H1 (cell line): ENCODE measurements around the gene THSD1. TPM values are rescaled to one million over a fixed set of nuclear protein-coding genes. Genes with fewer than 3 reads are reported as not detected.

Experiments used
- CTCF ChIA-PET: fragments of 300-600 bp; sonication (Branson Sonifier 250); formaldehyde crosslinking; loops from one replicate; lab custom pipeline; 2021; ENCODE audit not compliant: partially characterized antibody; lab: Charles Lee
- POLR2A ChIA-PET: fragments of 300-600 bp; sonication (Branson Sonifier 250); formaldehyde crosslinking; loops from one replicate; lab custom pipeline; 2021; ENCODE audit warnings: inconsistent platforms; ENCODE audit not compliant: partially characterized antibody; lab: Charles Lee
- DNase-seq, 2 experiments: peaks; one replicate each; pipeline versions ENCODE4 v3.0.0 to v3.0.0-alpha.2; 2010 to 2022; ENCODE audit warnings: low spot score in 2 of 2, low read depth in 1 of 2, mixed read lengths in 1 of 2
- FAIRE-seq: peaks from 2 replicates; lab custom pipeline; 2011; peaks lifted over from hg19 to GRCh38; lab: Jason Lieb, UNC
- H2AFZ ChIP-seq: 2 replicates; pipeline ENCODE4 v1.8.1; 2012; ENCODE audit warnings: low read length, inconsistent platforms
- H2AK5ac ChIP-seq: 2 replicates; pipeline ENCODE4 v1.6.1; 2013; ENCODE audit warnings: low read depth, low read length
- H2BK120ac ChIP-seq: replicated peaks from 2 replicates; pipeline ENCODE3; 2013; ENCODE audit warnings: low read depth, low read length, inconsistent platforms
- H2BK12ac ChIP-seq: 2 replicates; pipeline ENCODE4 v1.6.1; 2013; ENCODE audit warnings: low read depth, low read length
- H2BK15ac ChIP-seq: 2 replicates; pipeline ENCODE4 v1.6.1; 2013; ENCODE audit warnings: low read length
- H2BK20ac ChIP-seq: 2 replicates; pipeline ENCODE4 v1.6.1; 2013; ENCODE audit warnings: low read length
- H2BK5ac ChIP-seq: 2 replicates; pipeline ENCODE4 v1.6.1; 2013; ENCODE audit warnings: low read depth, low read length
- H3K14ac ChIP-seq: 2 replicates; pipeline ENCODE4 v1.6.1; 2013; ENCODE audit warnings: inconsistent platforms; ENCODE audit not compliant: insufficient read length
- H3K18ac ChIP-seq: 2 replicates; pipeline ENCODE4 v1.6.1; 2013; ENCODE audit warnings: low read length; ENCODE audit errors: extremely low read depth
- H3K23ac ChIP-seq: 2 replicates; pipeline ENCODE4 v1.6.1; 2013; ENCODE audit warnings: inconsistent platforms; ENCODE audit not compliant: insufficient read length
- H3K23me2 ChIP-seq: 2 replicates; pipeline ENCODE4 v1.6.1; 2013; ENCODE audit warnings: low read depth, low read length
- H3K27ac ChIP-seq: 2 replicates; pipeline ENCODE4 v1.6.1; 2011; ENCODE audit warnings: low read depth, low read length, inconsistent platforms
- H3K27me3 ChIP-seq, 4 experiments: replicated peaks in 1 of 4; 1 replicate in 1 of 4; 2 replicates in 3 of 4; pipeline versions ENCODE4 v1.6.1 to v1.8.1; 2011 to 2013; ENCODE audit warnings: low read length in 3 of 4, mild to moderate bottlenecking in 3 of 4, inconsistent platforms in 2 of 4, mixed read lengths in 2 of 4, moderate library complexity in 1 of 4; ENCODE audit not compliant: control insufficient read depth in 3 of 4, insufficient read depth in 3 of 4; ENCODE audit errors: extremely low read depth in 1 of 4
- H3K36me3 ChIP-seq, 4 experiments: 2 replicates each; pipeline versions ENCODE4 v1.6.1 to v1.8.1; 2011 to 2013; ENCODE audit warnings: mild to moderate bottlenecking in 4 of 4, low read length in 3 of 4, moderate library complexity in 2 of 4, control low read depth in 1 of 4, inconsistent platforms in 1 of 4; ENCODE audit not compliant: insufficient read depth in 4 of 4, control insufficient read depth in 2 of 4
- H3K4ac ChIP-seq: replicated peaks from 2 replicates; pipeline ENCODE3; 2013; ENCODE audit warnings: low read length, low read depth, mixed read lengths, inconsistent platforms; ENCODE audit not compliant: insufficient read length
- H3K4me1 ChIP-seq, 4 experiments: replicated peaks in 1 of 4; 1 replicate in 1 of 4; 2 replicates in 3 of 4; pipeline versions ENCODE4 v1.6.1 to v1.8.1; 2011 to 2013; ENCODE audit warnings: low read length in 3 of 4, inconsistent platforms in 2 of 4, mixed read lengths in 1 of 4; ENCODE audit not compliant: insufficient read depth in 4 of 4, control insufficient read depth in 3 of 4
- H3K4me2 ChIP-seq, 2 experiments: 2 replicates each; pipeline versions ENCODE4 v1.6.1 to v1.8.1; 2011 to 2013; ENCODE audit warnings: low read depth in 2 of 2, low read length in 2 of 2, control low read depth in 1 of 2, inconsistent platforms in 1 of 2, mild to moderate bottlenecking in 1 of 2; ENCODE audit not compliant: insufficient read depth in 1 of 2
- H3K4me3 ChIP-seq, 4 experiments: fragments of 200-600, 300-600 bp in 1 of 4; sonication (generic), shearing (Covaris generic), sonication (Bioruptor Twin) in 1 of 4; 2 replicates each; pipeline versions ENCODE4 v1.5.1 to v1.8.1; 2011 to 2016; ENCODE audit warnings: low read length in 4 of 4, low read depth in 3 of 4, control low read depth in 2 of 4, inconsistent platforms in 2 of 4, mild to moderate bottlenecking in 2 of 4, mixed read lengths in 1 of 4, moderate library complexity in 1 of 4; ENCODE audit not compliant: insufficient read depth in 2 of 4; ENCODE audit errors: extremely low read depth in 1 of 4
- H3K56ac ChIP-seq: replicated peaks from 2 replicates; pipeline ENCODE3; 2013; ENCODE audit warnings: low read depth, mild to moderate bottlenecking, mixed read lengths, low read length, inconsistent platforms; ENCODE audit not compliant: insufficient read length
- H3K79me1 ChIP-seq: 2 replicates; pipeline ENCODE4 v1.6.1; 2013; ENCODE audit warnings: low read depth, low read length, control low read depth
- H3K79me2 ChIP-seq, 2 experiments: 2 replicates each; pipeline versions ENCODE4 v1.6.1 to v1.8.1; 2012 to 2013; ENCODE audit warnings: low read length in 2 of 2, mild to moderate bottlenecking in 2 of 2, inconsistent platforms in 1 of 2; ENCODE audit not compliant: insufficient read depth in 2 of 2, control insufficient read depth in 1 of 2
- H3K9ac ChIP-seq, 4 experiments: replicated peaks in 1 of 4; 1 replicate in 1 of 4; 2 replicates in 3 of 4; pipeline versions ENCODE4 v1.6.1 to v1.8.1; 2011 to 2013; ENCODE audit warnings: low read depth in 3 of 4, low read length in 3 of 4, control low read depth in 2 of 4, mild to moderate bottlenecking in 2 of 4, moderate library complexity in 2 of 4, inconsistent platforms in 1 of 4; ENCODE audit errors: extremely low read depth in 1 of 4
- H3K9me3 ChIP-seq, 2 experiments: 2 replicates each; pipeline versions ENCODE4 v1.6.1 to v1.8.1; 2012 to 2013; ENCODE audit warnings: mild to moderate bottlenecking in 2 of 2, moderate library complexity in 2 of 2, control low read depth in 1 of 2, inconsistent platforms in 1 of 2, low read depth in 1 of 2, low read length in 1 of 2, mixed read lengths in 1 of 2; ENCODE audit not compliant: insufficient read depth in 2 of 2
- H4K20me1 ChIP-seq, 2 experiments: replicated peaks in 1 of 2; 2 replicates each; pipeline versions ENCODE3 to v1.8.1; 2011 to 2013; ENCODE audit warnings: inconsistent platforms in 2 of 2, low read length in 2 of 2, mild to moderate bottlenecking in 1 of 2; ENCODE audit not compliant: insufficient read depth in 2 of 2, control insufficient read depth in 1 of 2
- H4K5ac ChIP-seq: 2 replicates; pipeline ENCODE4 v1.6.1; 2013; ENCODE audit warnings: low read length, low read depth, mixed read lengths, inconsistent platforms; ENCODE audit not compliant: insufficient read length
- H4K8ac ChIP-seq: 2 replicates; pipeline ENCODE4 v1.8.0; 2013; ENCODE audit warnings: mild to moderate bottlenecking, moderate library complexity, low read length, inconsistent platforms; ENCODE audit not compliant: insufficient read depth; ENCODE audit errors: extremely low read depth
- H4K91ac ChIP-seq: replicated peaks from 2 replicates; pipeline ENCODE3; 2013; ENCODE audit warnings: low read length, mixed read lengths, inconsistent platforms; ENCODE audit not compliant: insufficient read length
- EZH2 ChIP-seq: fragments of 200-600 bp; sonication (generic); IDR thresholded peaks from 2 replicates; pipeline ENCODE4 v1.7.1; 2012; ENCODE audit warnings: low read depth, mild to moderate bottlenecking, moderate library complexity, low read length, inconsistent platforms; ENCODE audit not compliant: severe bottlenecking
- HDAC2 ChIP-seq, 2 experiments: fragments of 300-600 bp in 1 of 2; sonication (generic) in 1 of 2; IDR thresholded peaks; 2 replicates each; pipeline ENCODE4 v1.6.1; 2011 to 2012; ENCODE audit warnings: low read depth in 2 of 2, low read length in 2 of 2, mild to moderate bottlenecking in 2 of 2, moderate library complexity in 2 of 2, borderline replicate concordance in 1 of 2, inconsistent platforms in 1 of 2
- NANOG ChIP-seq: IDR thresholded peaks from 2 replicates; pipeline ENCODE4 v1.6.1; 2011; ENCODE audit warnings: low read length, low read depth, mild to moderate bottlenecking, inconsistent platforms; ENCODE audit not compliant: insufficient read depth, poor library complexity, severe bottlenecking
- NRF1 ChIP-seq: IDR thresholded peaks from 2 replicates; pipeline ENCODE4 v1.6.1; 2011; ENCODE audit warnings: mild to moderate bottlenecking, low read depth, low read length, improper control_type of control experiment
- POLR2AphosphoS5 ChIP-seq: IDR thresholded peaks from 2 replicates; pipeline ENCODE4 v1.6.1; 2011; ENCODE audit warnings: low read depth, low read length
- POU5F1 ChIP-seq: IDR thresholded peaks from 2 replicates; pipeline ENCODE4 v1.6.1; 2011; ENCODE audit warnings: low read depth, mild to moderate bottlenecking, low read length, moderate library complexity
- SRF ChIP-seq: IDR thresholded peaks from 2 replicates; pipeline ENCODE4 v1.6.1; 2011; ENCODE audit warnings: mild to moderate bottlenecking, low read depth, low read length, moderate library complexity
- YY1 ChIP-seq: IDR thresholded peaks from 2 replicates; pipeline ENCODE4 v1.6.1; 2011; ENCODE audit warnings: low read depth, mild to moderate bottlenecking, low read length
- ZNF274 ChIP-seq: IDR thresholded peaks from 2 replicates; pipeline ENCODE4 v1.7.0; 2012; ENCODE audit warnings: low read length, borderline replicate concordance; ENCODE audit errors: extremely low read depth
- WGBS, 2 experiments: shearing (Covaris generic) in 1 of 2; methylation state at CpG; one replicate each; pipeline versions ENCODE4 v1.1.6 to v1.1.7; 2013 to 2015; ENCODE audit warnings: low lambda C conversion rate in 2 of 2, mixed read lengths in 2 of 2, inconsistent platforms in 1 of 2, low coverage in 1 of 2, missing lambda C conversion rate in 1 of 2; ENCODE audit not compliant: insufficient replicate concordance in 2 of 2, insufficient coverage in 1 of 2, insufficient read length in 1 of 2; ENCODE audit errors: extremely low coverage in 1 of 2, missing lambda C conversion rate in 1 of 2; 5-methylcytosine and 5-hydroxymethylcytosine counted together
- polyA plus RNA-seq, 7 experiments: library from polyadenylated mRNA; depleted of rRNA in 3 of 7; stranded (reverse) in 5 of 7; unstranded in 2 of 7; fragments of >200 nt in 5 of 7; fragments of 200-250 nt in 2 of 7; gene quantifications; 1 replicate in 5 of 7; 2 replicates in 1 of 7; 4 replicates in 1 of 7; pipeline versions ENCODE4 v1.2.1 to v1.2.3, GENCODE V29; 2011 to 2013; ENCODE audit warnings: missing spikeins in 2 of 7, mixed read lengths in 2 of 7
- total RNA-seq: library from RNA; stranded (reverse); fragmentation: NEBNext Ultra II Directional; extraction: Animal tissue kit (Norgen Biotek cat#: 25700); gene quantifications from 2 replicates; pipeline ENCODE4 v1.2.1, GENCODE V29; 2021
- TF ChIP-seq, protein P1 (sequence below): IDR thresholded peaks from 2 replicates; pipeline ENCODE4 v1.6.1; 2012; ENCODE audit warnings: inconsistent platforms

Gene THSD1
- total and polyA plus RNA-seq, 2 of the 8 experiments (the other 6 are each of a cell fraction or from before 2014, with no cell fraction given): 0.17 to 0.35 TPM

GRCh38 chr13:52353193-52353592 is 52.8 kb downstream of the THSD1 start:
- H2BK5ac ChIP-seq: no peak overlapping the region
- no peak overlapping the region for H3K56ac ChIP-seq
- H2BK20ac ChIP-seq: no peak overlapping the region
- no peak overlapping the region for H4K8ac ChIP-seq
- no peak overlapping the region for H3K14ac ChIP-seq
- no peak overlapping the region for H4K91ac ChIP-seq
- no peak overlapping the region for H4K5ac ChIP-seq
- H2AFZ ChIP-seq: no peak overlapping the region
- no peaks in the 10 kb centered on the region for H3K23me2 ChIP-seq
- H3K36me3 ChIP-seq: no peaks in the 10 kb centered on the region
- H2BK12ac ChIP-seq: no peak overlapping the region
- H2BK15ac ChIP-seq: no peak overlapping the region
- no peak overlapping the region for H2AK5ac ChIP-seq
- no peaks in the 10 kb centered on the region for H4K20me1 ChIP-seq
- no peak overlapping the region for H3K27ac ChIP-seq
- no peak for TF ChIP-seq EZH2
- no peak for TF ChIP-seq HDAC2 (IDR thresholded peaks at IDR 0.05; ENCODE audit: borderline replicate concordance in 1 of 2, low read depth in 2 of 2, low read length in 2 of 2)
- no peak for TF ChIP-seq SRF
- no peak for TF ChIP-seq POU5F1
- TF ChIP-seq, protein P1, sequence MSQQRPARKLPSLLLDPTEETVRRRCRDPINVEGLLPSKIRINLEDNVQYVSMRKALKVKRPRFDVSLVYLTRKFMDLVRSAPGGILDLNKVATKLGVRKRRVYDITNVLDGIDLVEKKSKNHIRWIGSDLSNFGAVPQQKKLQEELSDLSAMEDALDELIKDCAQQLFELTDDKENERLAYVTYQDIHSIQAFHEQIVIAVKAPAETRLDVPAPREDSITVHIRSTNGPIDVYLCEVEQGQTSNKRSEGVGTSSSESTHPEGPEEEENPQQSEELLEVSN: no peak
- no peak for TF ChIP-seq NANOG
- no peak for TF ChIP-seq ZNF274
- no peak for TF ChIP-seq POLR2AphosphoS5
- TF ChIP-seq NRF1: no peak
- TF ChIP-seq YY1: no peak
- TF ChIP-seq, all 59 proteins: peak for 0
- DNase-seq (no peak), FAIRE-seq (no peak)
- Histone ChIP-seq H2BK120ac (no peak overlapping the region), H3K4me1 (no peaks in the 10 kb centered on the region), H3K27me3 (no peaks in the 10 kb centered on the region), H3K23ac (no peak overlapping the region), H3K79me2 (no peaks in the 10 kb centered on the region), H3K79me1 (no peaks in the 10 kb centered on the region), H3K18ac (no peak overlapping the region), H3K4me3 (no peak overlapping the region), H3K9ac (no peak overlapping the region), H3K9me3 (no peaks in the 10 kb centered on the region), H3K4me2 (no peak overlapping the region), H3K4ac (no peak overlapping the region)
- POLR2A ChIA-PET: no interaction called here
- CTCF ChIA-PET: interaction anchor here (0.6 to 2.3 kb wide), 5 partner anchors 9 to 626 kb away, joined by 3 to 12 read pairs (median 3); partner anchors contain the start of gene VPS36
- WGBS, 2 experiments: 96% methylated on average over 1 of the region's 1 CpG; no CpG with 5 or more reads in 1 of the 2 experiments
